Stimulated activated memory B cell treated with anti-CD40 and anti-IgM and Interleukin-4, amounts not matched to agents 10 μg/mL and 1 μg/mL and 100 μg/mL, for 72 hours (primary cell): ENCODE measurements around the gene DAAM2.
A peak's percentile ranks its signal among the peaks of the same experiment; 100 is the strongest.

Source experiments
- ATAC-seq: fragments of 150-1000 bp; cut with Tn5 transposase; 2 replicates; pipeline ENCODE4 v1.10.0; 2021
- H3K27ac Mint-ChIP-seq: one replicate; pipeline ENCODE4 v1.8.0; 2022; ENCODE audit warnings: mild to moderate bottlenecking, mixed read lengths
- H3K27me3 Mint-ChIP-seq: one replicate; pipeline ENCODE4 v1.8.0; 2022; ENCODE audit warnings: mixed read lengths
- H3K36me3 Mint-ChIP-seq: one replicate; pipeline ENCODE4 v1.8.0; 2022; ENCODE audit warnings: mixed read lengths
- H3K4me1 Mint-ChIP-seq: one replicate; pipeline ENCODE4 v1.8.0; 2022; ENCODE audit warnings: mixed read lengths
- H3K4me3 Mint-ChIP-seq: one replicate; pipeline ENCODE4 v1.8.0; 2022; ENCODE audit warnings: mild to moderate bottlenecking, moderate library complexity, mixed read lengths
- H3K9me3 Mint-ChIP-seq: one replicate; pipeline ENCODE4 v1.8.0; 2022; ENCODE audit warnings: mixed read lengths

Gene DAAM2

GRCh38 chr6:39791850-39792539 is at the start of gene DAAM2:
DAAM2 (plus strand) TSS chr6:39792376; CDS start chr6:39856303, 63,927 bp downstream.
- Mint-ChIP-seq H3K27me3 (peaks cover 49% of the 10 kb centered on the region), H3K27ac (no peak within 1 kb of the TSS), H3K4me1 (no peaks in the 10 kb centered on the region), H3K36me3 (no peaks in the 10 kb centered on the region), H3K9me3 (no peaks in the 10 kb centered on the region), H3K4me3 (peak within 1 kb of the TSS; percentile 25)
- no peak for ATAC-seq

GRCh38 chr6:39746795-39747194 is 45.4 kb upstream of the DAAM2 start:
- H3K9me3 Mint-ChIP-seq = peaks cover 2% of the 10 kb centered on the region
- no peak overlapping the region for H3K27ac Mint-ChIP-seq
- no peaks in the 10 kb centered on the region for H3K4me1 Mint-ChIP-seq
- H3K4me3 Mint-ChIP-seq = no peak overlapping the region
- no peak for ATAC-seq
- no peaks in the 10 kb centered on the region for H3K27me3 Mint-ChIP-seq
- H3K36me3 Mint-ChIP-seq = no peaks in the 10 kb centered on the region

DNA sequence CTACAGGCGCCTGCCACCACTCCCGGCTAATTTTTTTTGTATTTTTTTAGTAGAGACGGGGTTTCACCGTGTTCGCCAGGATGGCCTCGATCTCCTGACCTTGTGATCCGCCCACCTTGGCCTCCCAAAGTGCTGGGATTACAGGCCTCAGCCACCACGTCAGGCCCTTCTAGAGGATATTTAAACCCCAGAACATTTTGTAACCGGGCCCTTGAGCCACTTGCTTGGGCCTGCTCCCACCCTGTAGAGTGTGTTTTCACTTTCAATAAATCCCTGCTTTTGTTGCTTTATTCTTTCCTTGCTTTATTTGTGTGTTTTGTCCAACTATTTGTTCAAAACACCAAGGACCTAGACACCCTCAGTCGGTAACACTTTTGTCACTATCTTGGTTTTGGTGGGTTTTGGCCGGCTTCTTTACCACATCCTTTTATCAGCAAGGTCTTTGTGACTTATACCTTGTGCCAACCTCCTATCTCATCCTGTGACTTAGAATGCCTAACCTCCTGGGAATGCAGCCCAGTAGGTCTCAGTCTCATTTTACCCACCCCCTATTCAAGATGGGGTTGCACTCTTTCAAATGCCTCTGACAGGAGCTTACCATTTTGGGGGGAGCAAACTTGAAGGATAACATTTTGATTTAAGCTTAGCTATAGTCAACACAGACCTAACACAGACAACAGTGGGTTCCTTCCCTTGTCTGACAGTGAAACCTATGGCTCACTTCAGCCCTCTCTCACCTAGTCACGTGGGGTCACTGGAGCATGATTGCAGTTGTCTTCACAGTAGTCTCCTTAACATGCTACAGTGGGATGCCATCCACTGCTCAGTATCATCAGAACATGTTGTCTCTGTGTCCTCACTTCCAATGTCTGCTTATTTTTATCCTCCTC is 39.1 kb upstream of the DAAM2 start:
- Mint-ChIP-seq H3K27ac (no peak overlapping the region), H3K36me3 (no peaks in the 10 kb centered on the region)

GRCh38 chr6:39753725-39754045 is 38.5 kb upstream of the DAAM2 start:
- no peak overlapping the region for H3K27ac Mint-ChIP-seq
- H3K9me3 Mint-ChIP-seq = no peaks in the 10 kb centered on the region
- H3K4me1 Mint-ChIP-seq = no peaks in the 10 kb centered on the region
- no peak overlapping the region for H3K4me3 Mint-ChIP-seq
- H3K27me3 Mint-ChIP-seq = no peaks in the 10 kb centered on the region
- H3K36me3 Mint-ChIP-seq = no peaks in the 10 kb centered on the region
- ATAC-seq = no peak

More for the DNA sequence above, 39.1 kb upstream of the DAAM2 start:
- Mint-ChIP-seq H3K4me1 (no peaks in the 10 kb centered on the region), H3K9me3 (no peaks in the 10 kb centered on the region), H3K4me3 (no peak overlapping the region), H3K27me3 (no peaks in the 10 kb centered on the region)
- ATAC-seq = no peak

- no peaks in the 10 kb centered on the region for H3K36me3 Mint-ChIP-seq
- H3K9me3 Mint-ChIP-seq = no peaks in the 10 kb centered on the region
- no peak overlapping the region for H3K27ac Mint-ChIP-seq
- no peaks in the 10 kb centered on the region for H3K27me3 Mint-ChIP-seq
- H3K4me1 Mint-ChIP-seq = no peaks in the 10 kb centered on the region
- no peak for ATAC-seq
- H3K4me3 Mint-ChIP-seq = no peak overlapping the region
These were observed 37.6 kb upstream of the DAAM2 start for GRCh38 chr6:39754514-39755115.

GRCh38 chr6:39755231-39755630 is 36.9 kb upstream of the DAAM2 start:
- no peaks in the 10 kb centered on the region for H3K9me3 Mint-ChIP-seq
- no peak overlapping the region for H3K27ac Mint-ChIP-seq
- no peak for ATAC-seq
- no peak overlapping the region for H3K4me3 Mint-ChIP-seq
- H3K36me3 Mint-ChIP-seq = no peaks in the 10 kb centered on the region
- no peaks in the 10 kb centered on the region for H3K27me3 Mint-ChIP-seq
- no peaks in the 10 kb centered on the region for H3K4me1 Mint-ChIP-seq

- Mint-ChIP-seq H3K27me3 (peaks cover 7% of the 10 kb centered on the region), H3K27ac (no peak overlapping the region), H3K9me3 (peaks cover 4% of the 10 kb centered on the region), H3K4me3 (no peak overlapping the region), H3K4me1 (no peaks in the 10 kb centered on the region), H3K36me3 (no peaks in the 10 kb centered on the region)
- no peak for ATAC-seq
These were observed 35.6 kb upstream of the DAAM2 start for GRCh38 chr6:39756582-39756981.

DNA sequence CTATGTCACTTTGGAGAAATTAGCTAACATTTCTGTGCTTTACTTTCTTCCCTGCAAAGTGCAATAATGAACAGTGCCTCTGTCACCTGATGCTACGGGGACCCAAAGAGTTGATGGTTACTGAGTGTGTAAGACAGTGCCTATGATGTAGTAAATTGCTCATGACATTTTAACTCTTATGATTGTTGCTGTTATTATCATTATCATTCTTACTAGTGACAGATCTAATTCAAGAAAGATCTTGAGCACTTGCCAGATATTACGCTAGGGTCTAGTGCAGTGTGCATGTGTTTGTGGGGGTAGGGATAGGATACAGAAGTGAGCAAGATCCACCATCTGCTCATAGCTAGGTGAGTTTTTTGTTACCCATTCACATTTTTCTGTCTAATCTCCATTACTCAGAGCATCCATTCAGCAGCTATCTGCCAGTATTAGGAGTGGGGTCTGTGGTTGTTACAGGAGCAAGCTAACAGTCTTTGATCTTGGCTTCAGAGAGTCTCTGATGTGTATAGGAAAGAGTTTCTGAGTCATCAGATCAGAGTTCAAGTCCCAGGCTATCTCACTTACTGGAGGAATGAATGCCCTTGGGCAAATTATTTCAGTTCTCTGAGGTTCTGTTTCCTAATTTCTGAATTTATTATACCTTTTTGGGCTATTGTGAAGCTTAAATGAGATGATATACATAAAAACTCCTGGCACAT is 33.1 kb upstream of the DAAM2 start:
- H3K36me3 Mint-ChIP-seq = no peaks in the 10 kb centered on the region
- no peaks in the 10 kb centered on the region for H3K4me1 Mint-ChIP-seq
- peaks cover 10% of the 10 kb centered on the region for H3K27me3 Mint-ChIP-seq
- H3K4me3 Mint-ChIP-seq = no peak overlapping the region
- ATAC-seq = no peak
- H3K27ac Mint-ChIP-seq = no peak overlapping the region
- H3K9me3 Mint-ChIP-seq = peaks cover 4% of the 10 kb centered on the region

DNA sequence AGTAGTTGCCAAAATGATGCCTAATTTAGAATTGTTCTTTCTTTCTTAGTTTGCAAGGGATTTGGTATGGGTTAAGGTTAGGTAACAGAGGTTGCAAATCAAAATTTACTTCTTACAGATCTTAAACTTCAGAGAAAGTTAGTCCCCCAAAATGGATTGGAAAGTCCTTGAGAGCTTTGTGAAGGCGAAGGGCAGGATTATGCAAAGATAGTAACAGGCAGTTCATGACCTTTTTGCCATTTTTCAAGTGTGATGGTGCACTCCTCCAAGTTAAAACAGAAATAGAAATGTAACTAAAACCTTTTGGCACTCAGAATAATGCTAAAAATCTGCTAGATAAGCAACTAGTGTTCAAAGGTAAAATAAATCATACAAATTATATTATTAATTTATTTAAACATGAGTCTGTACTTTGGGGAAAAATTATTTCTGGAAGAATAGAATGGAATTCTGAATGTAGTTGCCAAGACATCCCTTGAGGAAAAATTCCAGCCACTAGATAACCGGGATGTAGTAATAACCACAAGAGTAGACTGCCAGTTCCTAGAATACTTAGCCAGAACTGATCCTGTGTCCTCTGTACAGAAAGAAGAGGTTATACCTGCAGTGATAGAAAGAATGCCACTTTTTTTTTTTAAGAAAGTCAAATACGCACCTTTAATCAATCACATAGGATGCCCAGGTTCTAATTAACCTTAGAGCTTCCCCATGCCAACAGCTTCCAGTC is 31.8 kb upstream of the DAAM2 start:
- no peaks in the 10 kb centered on the region for H3K4me1 Mint-ChIP-seq
- no peak overlapping the region for H3K27ac Mint-ChIP-seq
- peaks cover 10% of the 10 kb centered on the region for H3K27me3 Mint-ChIP-seq
- H3K9me3 Mint-ChIP-seq = peaks cover 4% of the 10 kb centered on the region
- no peaks in the 10 kb centered on the region for H3K36me3 Mint-ChIP-seq
- no peak for ATAC-seq
- no peak overlapping the region for H3K4me3 Mint-ChIP-seq

DNA sequence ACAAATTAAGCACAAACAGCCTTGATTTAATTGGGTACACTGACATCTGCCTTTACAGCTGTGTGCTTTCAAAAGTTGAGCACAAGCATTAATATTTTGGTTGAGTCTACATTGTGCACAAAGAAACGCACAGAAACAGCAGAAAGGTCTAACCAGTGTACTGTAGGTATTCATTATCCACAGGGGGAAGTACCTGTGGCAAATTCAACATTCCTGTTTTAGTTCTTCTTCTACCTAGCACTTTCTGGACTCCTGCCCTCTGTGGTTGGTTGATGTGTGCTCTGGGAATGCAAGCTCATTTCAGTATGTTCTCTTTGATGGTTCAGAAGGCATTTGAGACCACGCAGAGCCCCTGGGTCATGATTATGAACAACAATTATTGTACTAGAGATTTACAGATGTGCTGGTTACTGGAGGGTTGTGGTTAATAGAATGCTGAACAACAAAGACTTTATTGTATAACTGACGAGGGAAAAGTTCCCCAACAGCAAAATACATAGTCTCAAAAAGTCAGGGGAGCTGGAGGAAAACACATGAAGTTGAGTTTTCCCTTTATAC is 26.6 kb upstream of the DAAM2 start:
- no peaks in the 10 kb centered on the region for H3K36me3 Mint-ChIP-seq
- H3K27ac Mint-ChIP-seq = no peak overlapping the region
- H3K4me1 Mint-ChIP-seq = no peaks in the 10 kb centered on the region
- H3K9me3 Mint-ChIP-seq = peaks cover 4% of the 10 kb centered on the region
- H3K27me3 Mint-ChIP-seq = peaks cover 10% of the 10 kb centered on the region
- ATAC-seq = no peak
- H3K4me3 Mint-ChIP-seq = no peak overlapping the region

DNA sequence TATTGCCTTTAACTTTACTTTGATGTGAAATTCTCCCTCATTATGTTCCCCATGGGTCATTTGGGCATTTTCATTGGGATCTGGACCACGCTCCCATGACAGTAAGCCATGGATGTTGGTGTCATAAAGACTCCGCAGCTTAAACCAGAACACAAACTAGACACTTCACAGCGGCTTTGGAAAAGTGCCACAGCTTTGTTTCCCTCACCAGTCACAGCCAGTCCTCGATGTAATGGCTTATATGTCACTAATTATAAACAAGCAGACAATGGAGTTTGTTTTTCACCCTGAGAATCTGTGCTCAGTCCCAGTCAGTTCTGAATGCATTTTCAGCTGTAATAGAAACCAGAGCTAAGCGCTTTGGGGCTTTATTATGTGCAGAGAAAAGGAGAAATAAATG is 23.2 kb upstream of the DAAM2 start:
- no peak for ATAC-seq
- no peak overlapping the region for H3K4me3 Mint-ChIP-seq
- no peaks in the 10 kb centered on the region for H3K9me3 Mint-ChIP-seq
- H3K36me3 Mint-ChIP-seq = no peaks in the 10 kb centered on the region
- no peaks in the 10 kb centered on the region for H3K27me3 Mint-ChIP-seq
- no peaks in the 10 kb centered on the region for H3K4me1 Mint-ChIP-seq
- H3K27ac Mint-ChIP-seq = no peak overlapping the region

GRCh38 chr6:39770446-39770845 is 21.7 kb upstream of the DAAM2 start:
- Mint-ChIP-seq H3K4me1 (no peaks in the 10 kb centered on the region), H3K36me3 (no peaks in the 10 kb centered on the region), H3K4me3 (no peak overlapping the region), H3K27ac (no peak overlapping the region), H3K9me3 (no peaks in the 10 kb centered on the region), H3K27me3 (no peaks in the 10 kb centered on the region)
- ATAC-seq = no peak

DNA sequence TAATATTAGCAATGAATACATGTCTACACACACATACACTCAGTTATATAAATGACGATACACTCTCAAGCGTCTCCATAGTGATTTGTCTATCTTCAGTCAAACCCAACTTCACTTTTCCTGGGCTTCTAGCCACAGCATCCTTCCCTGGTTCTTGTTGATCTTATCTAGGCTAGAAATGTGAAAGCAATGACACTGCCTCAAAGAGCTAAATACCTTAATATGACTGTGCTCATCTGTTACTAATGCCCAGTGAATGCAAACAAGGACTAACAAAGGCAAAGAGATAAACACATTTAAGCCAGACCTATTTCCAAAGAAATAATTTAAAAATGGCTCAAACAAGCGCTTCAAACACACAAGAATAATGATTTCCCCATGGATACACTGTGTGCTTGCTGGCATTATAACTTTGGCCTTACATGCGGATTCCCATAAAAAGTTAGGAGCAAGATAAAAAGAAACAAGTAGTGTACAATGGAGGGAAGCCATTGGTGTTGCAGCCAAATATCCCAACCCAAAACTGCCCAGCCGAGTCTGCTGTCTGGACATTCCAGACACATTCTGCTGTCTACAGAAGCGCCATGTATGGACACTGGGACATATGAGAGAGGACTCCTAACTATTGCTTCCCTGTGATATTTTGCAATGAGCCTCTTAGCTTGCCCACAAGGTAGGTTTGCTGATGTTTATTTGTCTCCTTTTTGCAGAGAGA is 19.5 kb upstream of the DAAM2 start:
- H3K4me1 Mint-ChIP-seq = no peaks in the 10 kb centered on the region
- no peak overlapping the region for H3K4me3 Mint-ChIP-seq
- no peaks in the 10 kb centered on the region for H3K27me3 Mint-ChIP-seq
- H3K27ac Mint-ChIP-seq = no peak overlapping the region
- H3K36me3 Mint-ChIP-seq = no peaks in the 10 kb centered on the region
- ATAC-seq = no peak
- H3K9me3 Mint-ChIP-seq = no peaks in the 10 kb centered on the region

DNA sequence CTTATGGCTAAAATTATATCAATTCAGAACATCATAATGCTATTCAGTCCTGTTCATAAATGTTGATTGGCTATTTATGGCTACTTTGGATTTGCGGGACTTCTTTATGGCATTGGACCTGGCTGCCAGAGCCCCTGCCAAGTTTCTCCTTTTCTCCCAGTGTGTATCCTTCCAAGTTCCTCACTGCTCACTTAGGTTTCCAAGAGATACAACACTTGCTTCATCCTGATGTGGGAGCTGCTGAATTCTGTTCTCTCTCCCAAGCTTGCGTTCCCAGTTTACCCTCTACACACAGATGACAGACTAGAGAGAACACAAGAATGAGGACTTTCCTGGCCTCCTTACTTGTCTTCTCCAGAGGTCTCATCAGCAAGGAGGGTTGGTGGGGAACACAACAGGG is 18.4 kb upstream of the DAAM2 start:
- no peak overlapping the region for H3K4me3 Mint-ChIP-seq
- no peaks in the 10 kb centered on the region for H3K27me3 Mint-ChIP-seq
- H3K9me3 Mint-ChIP-seq = no peaks in the 10 kb centered on the region
- H3K4me1 Mint-ChIP-seq = no peaks in the 10 kb centered on the region
- H3K27ac Mint-ChIP-seq = no peak overlapping the region
- no peaks in the 10 kb centered on the region for H3K36me3 Mint-ChIP-seq
- ATAC-seq = no peak
